ENCODE data around the gene BEST4.

DNA sequence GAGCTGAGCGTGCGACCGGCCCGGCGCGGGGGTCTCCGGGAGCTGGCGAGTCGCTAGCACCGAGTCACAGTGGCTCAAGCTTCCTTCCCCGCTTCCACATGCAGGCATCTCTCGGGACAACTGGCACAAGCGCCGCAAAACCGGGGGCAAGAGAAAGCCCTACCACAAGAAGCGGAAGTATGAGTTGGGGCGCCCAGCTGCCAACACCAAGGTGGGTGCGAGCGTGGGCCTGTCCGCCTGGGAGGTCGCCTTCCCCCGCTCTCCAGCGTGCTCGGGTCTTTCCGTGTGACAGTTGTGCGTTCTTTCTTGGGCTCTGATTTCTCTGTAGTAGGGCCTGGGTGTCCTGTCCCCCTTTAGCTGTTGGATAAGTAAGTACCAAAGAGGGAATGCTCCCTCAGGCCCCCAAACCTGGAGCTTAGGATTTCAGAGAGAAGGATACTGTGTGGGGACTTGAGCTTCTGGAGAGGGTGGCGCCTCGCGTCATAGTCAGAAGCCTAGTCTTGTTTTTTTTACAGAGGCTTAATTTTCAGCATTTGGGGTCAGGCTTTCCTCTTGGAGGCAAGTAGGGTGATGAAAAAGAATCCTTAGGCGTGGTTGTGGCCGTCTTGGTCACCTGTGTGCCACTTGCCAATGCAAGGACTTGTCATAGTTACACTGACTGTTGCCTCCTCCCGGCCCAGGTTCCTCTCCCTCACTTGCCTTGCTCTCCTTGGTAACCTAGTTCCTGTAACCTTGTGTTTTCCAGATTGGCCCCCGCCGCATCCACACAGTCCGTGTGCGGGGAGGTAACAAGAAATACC is 11.8 kb downstream of the BEST4 start:
- TF ChIP-seq EZH2phosphoT487 (IDR thresholded peaks at IDR 0.05; ENCODE audit: insufficient read depth, low read depth) (no peak), EZH2 (IDR thresholded peaks at IDR 0.05; ENCODE audit: insufficient read depth, poor library complexity, severe bottlenecking) (no peak)
